ENCODE data around the gene MAGEB17.

DNA sequence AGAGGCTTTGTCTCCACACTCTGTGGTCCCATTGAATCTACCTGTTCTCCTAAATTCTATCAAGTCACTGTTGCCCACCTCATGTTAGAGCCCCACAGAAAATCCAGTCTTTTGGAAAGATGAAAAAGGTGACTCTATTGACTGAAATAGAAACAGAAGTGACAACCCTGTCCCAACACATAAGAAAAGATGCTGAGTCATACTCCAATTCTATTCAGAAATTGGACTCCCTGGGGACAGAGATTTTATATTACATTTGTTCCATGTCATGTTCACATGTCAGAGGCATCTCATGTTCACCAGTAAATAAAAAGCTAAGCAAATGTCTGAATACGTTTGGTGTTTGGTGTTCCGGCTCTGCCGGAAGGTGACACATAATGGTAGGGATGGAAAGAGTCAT, 46.9 kb upstream of the MAGEB17 start:
- TF ChIP-seq, protein P1, sequence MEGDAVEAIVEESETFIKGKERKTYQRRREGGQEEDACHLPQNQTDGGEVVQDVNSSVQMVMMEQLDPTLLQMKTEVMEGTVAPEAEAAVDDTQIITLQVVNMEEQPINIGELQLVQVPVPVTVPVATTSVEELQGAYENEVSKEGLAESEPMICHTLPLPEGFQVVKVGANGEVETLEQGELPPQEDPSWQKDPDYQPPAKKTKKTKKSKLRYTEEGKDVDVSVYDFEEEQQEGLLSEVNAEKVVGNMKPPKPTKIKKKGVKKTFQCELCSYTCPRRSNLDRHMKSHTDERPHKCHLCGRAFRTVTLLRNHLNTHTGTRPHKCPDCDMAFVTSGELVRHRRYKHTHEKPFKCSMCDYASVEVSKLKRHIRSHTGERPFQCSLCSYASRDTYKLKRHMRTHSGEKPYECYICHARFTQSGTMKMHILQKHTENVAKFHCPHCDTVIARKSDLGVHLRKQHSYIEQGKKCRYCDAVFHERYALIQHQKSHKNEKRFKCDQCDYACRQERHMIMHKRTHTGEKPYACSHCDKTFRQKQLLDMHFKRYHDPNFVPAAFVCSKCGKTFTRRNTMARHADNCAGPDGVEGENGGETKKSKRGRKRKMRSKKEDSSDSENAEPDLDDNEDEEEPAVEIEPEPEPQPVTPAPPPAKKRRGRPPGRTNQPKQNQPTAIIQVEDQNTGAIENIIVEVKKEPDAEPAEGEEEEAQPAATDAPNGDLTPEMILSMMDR (conservative IDR thresholded peaks at IDR 0.05; ENCODE audit: low read depth in 2 of 2): no peak
- TF ChIP-seq POLR2AphosphoS5 (IDR thresholded peaks at IDR 0.05; ENCODE audit: low read depth) (no peak), EZH2phosphoT487 (IDR thresholded peaks at IDR 0.05; ENCODE audit: unreplicated experiment) (no peak), NANOG (IDR thresholded peaks at IDR 0.05; ENCODE audit: borderline replicate concordance) (no peak), EZH2 (IDR thresholded peaks at IDR 0.05; ENCODE audit: low read depth, unreplicated experiment) (no peak), ZNF331 (CRISPR knock-in tag; IDR thresholded peaks at IDR 0.05; ENCODE audit: low read depth) (no peak), CREB1 (CRISPR knock-in tag; IDR thresholded peaks at IDR 0.05; ENCODE audit: low read depth) (no peak), REST (IDR thresholded peaks at IDR 0.05; ENCODE audit: unreplicated experiment) (no peak), ZNF462 (CRISPR knock-in tag; IDR thresholded peaks at IDR 0.05) (no peak), JUNB (IDR thresholded peaks at IDR 0.05; ENCODE audit: unreplicated experiment) (no peak), STAT1 (IDR thresholded peaks at IDR 0.05; ENCODE audit: unreplicated experiment) (no peak), ZNF114 (CRISPR knock-in tag; IDR thresholded peaks at IDR 0.05) (no peak)
- TF ChIP-seq, protein P2, sequence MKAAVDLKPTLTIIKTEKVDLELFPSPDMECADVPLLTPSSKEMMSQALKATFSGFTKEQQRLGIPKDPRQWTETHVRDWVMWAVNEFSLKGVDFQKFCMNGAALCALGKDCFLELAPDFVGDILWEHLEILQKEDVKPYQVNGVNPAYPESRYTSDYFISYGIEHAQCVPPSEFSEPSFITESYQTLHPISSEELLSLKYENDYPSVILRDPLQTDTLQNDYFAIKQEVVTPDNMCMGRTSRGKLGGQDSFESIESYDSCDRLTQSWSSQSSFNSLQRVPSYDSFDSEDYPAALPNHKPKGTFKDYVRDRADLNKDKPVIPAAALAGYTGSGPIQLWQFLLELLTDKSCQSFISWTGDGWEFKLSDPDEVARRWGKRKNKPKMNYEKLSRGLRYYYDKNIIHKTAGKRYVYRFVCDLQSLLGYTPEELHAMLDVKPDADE (IDR thresholded peaks at IDR 0.05): no peak
